HepG2 (cell line): ENCODE data around the gene TCF3. TPM values are rescaled to one million over a fixed set of nuclear protein-coding genes. Genes with fewer than 3 reads are reported as not detected.

Source experiments
- ATAC-seq: fragments of 200-7000 bp; cut with Tn5 transposase; 3 replicates; pipeline ENCODE4 v1.9.1; 2020; ENCODE audit warnings: mild to moderate bottlenecking, moderate library complexity
- BruUV-seq: library from RNA; stranded (reverse); fragments of 400-500 nt; replicated peaks from 2 replicates; lab custom pipeline; 2021; lab: Mats Ljungman, UMichigan
- CTCF ChIA-PET: fragments of 300-600 bp; formaldehyde crosslinking; extraction: SDS; loops from one replicate; lab custom pipeline; 2021; ENCODE audit warnings: low total read pairs, inconsistent platforms, low intra/inter-chr PET ratio; lab: Yijun Ruan, JAX
- POLR2A ChIA-PET: fragments of 350-600 bp; sonication (Branson Sonifier 250); formaldehyde crosslinking; loops from one replicate; lab custom pipeline; 2020; ENCODE audit warnings: antibody characterized with exemption, inconsistent platforms; lab: Yijun Ruan, JAX
- DNase-seq: peaks from one replicate; pipeline ENCODE4 v3.0.0-alpha.2; 2015; ENCODE audit warnings: low spot score
- FAIRE-seq: peaks from 3 replicates; lab custom pipeline; 2011; peaks lifted over from hg19 to GRCh38; lab: Jason Lieb, UNC
- H2AFZ ChIP-seq: one replicate; pipeline ENCODE4 v1.6.1; 2011; ENCODE audit warnings: low read length, inconsistent platforms
- H3K27ac ChIP-seq: fragments of 300-600 bp; 3 replicates; pipeline ENCODE4 v1.8.0; 2011; ENCODE audit warnings: mixed run types, mild to moderate bottlenecking, mixed read lengths, low read length, inconsistent platforms; ENCODE audit not compliant: insufficient read depth; ENCODE audit errors: extremely low read length
- H3K27me3 ChIP-seq, 2 experiments: fragments of 200-600 bp in 1 of 2; 2 replicates in 1 of 2; 3 replicates in 1 of 2; pipeline versions ENCODE4 v1.6.0 to v1.8.0; 2011; ENCODE audit warnings: low read length in 2 of 2, mild to moderate bottlenecking in 2 of 2, moderate library complexity in 2 of 2, inconsistent platforms in 1 of 2; ENCODE audit not compliant: insufficient read depth in 2 of 2, control insufficient read depth in 1 of 2
- H3K36me3 ChIP-seq, 2 experiments: fragments of 200-600 bp in 1 of 2; replicated peaks in 1 of 2; 2 replicates in 1 of 2; 3 replicates in 1 of 2; pipeline versions ENCODE4 v1.5.1 to v1.8.0; 2011; ENCODE audit warnings: low read length in 2 of 2, inconsistent platforms in 1 of 2; ENCODE audit not compliant: insufficient read depth in 2 of 2, control insufficient read depth in 1 of 2
- H3K4me1 ChIP-seq: 2 replicates; pipeline ENCODE4 v1.5.1; 2012; ENCODE audit warnings: low read length, inconsistent platforms; ENCODE audit not compliant: insufficient read depth
- H3K4me2 ChIP-seq: 2 replicates; pipeline ENCODE4 v1.6.0; 2011; ENCODE audit warnings: low read depth, low read length, inconsistent platforms
- H3K4me3 ChIP-seq, 3 experiments: fragments of 200-600 bp in 1 of 3; sonication (generic), shearing (Covaris generic) in 1 of 3; replicated peaks in 1 of 3; 2 replicates each; pipeline ENCODE4 v1.5.1; 2011 to 2016; ENCODE audit warnings: low read length in 3 of 3, inconsistent platforms in 2 of 3, low read depth in 2 of 3, mild to moderate bottlenecking in 2 of 3, control low read depth in 1 of 3, mixed read lengths in 1 of 3; ENCODE audit not compliant: insufficient read depth in 1 of 3
- H3K79me2 ChIP-seq: one replicate; pipeline ENCODE4 v1.6.1; 2011; ENCODE audit warnings: low read length, inconsistent platforms; ENCODE audit not compliant: insufficient read depth
- H3K9ac ChIP-seq: 2 replicates; pipeline ENCODE4 v1.6.0; 2011; ENCODE audit warnings: mild to moderate bottlenecking, low read depth, low read length, inconsistent platforms; ENCODE audit not compliant: insufficient read depth
- H3K9me3 ChIP-seq: 2 replicates; pipeline ENCODE4 v1.5.1; 2012; ENCODE audit warnings: mild to moderate bottlenecking, low read length
- H4K20me1 ChIP-seq: 2 replicates; pipeline ENCODE4 v1.6.0; 2011; ENCODE audit warnings: inconsistent platforms, mild to moderate bottlenecking, low read length, moderate library complexity; ENCODE audit not compliant: insufficient read depth
- AGO1 ChIP-seq: fragments of 200-400 bp; formaldehyde crosslinking; IDR thresholded peaks from 2 replicates; pipeline ENCODE4 v1.6.1; 2017; ENCODE audit warnings: mild to moderate bottlenecking, low read depth, low read length, moderate library complexity; ENCODE audit not compliant: poor library complexity, severe bottlenecking
- AGO2 ChIP-seq: fragments of 200-400 bp; formaldehyde crosslinking; optimal IDR thresholded peaks from 2 replicates; pipeline ENCODE3; 2017; ENCODE audit warnings: mild to moderate bottlenecking, low read depth, low read length, moderate library complexity
- CBX1 ChIP-seq: IDR thresholded peaks from one replicate; pipeline ENCODE4 v1.6.1; 2016; ENCODE audit warnings: antibody characterized with exemption, low read depth
- POLR2G ChIP-seq: fragments of 200-400 bp; formaldehyde crosslinking; IDR thresholded peaks from 2 replicates; pipeline ENCODE4 v1.6.1; 2018; ENCODE audit warnings: mild to moderate bottlenecking, low read depth, low read length, moderate library complexity
- SAFB2 ChIP-seq: sonication (generic); formaldehyde crosslinking; IDR thresholded peaks from 2 replicates; pipeline ENCODE4 v1.5.1; 2020; ENCODE audit warnings: missing genetic modification reagents, low read depth, mild to moderate bottlenecking, borderline replicate concordance
- ZNF770 ChIP-seq: sonication (generic); formaldehyde crosslinking; IDR thresholded peaks from 2 replicates; pipeline ENCODE4 v1.5.0; 2020; ENCODE audit warnings: mild to moderate bottlenecking, missing genetic modification reagents
- WGBS: methylation state at CpG from one replicate; pipeline ENCODE4 v1.1.6; 2017; ENCODE audit warnings: low lambda C conversion rate; 5-methylcytosine and 5-hydroxymethylcytosine counted together
- in situ Hi-C: cut with HindIII; loops from 2 replicates; pipeline ENCODE4 v1.10.0; 2017; ENCODE audit warnings: low pct_unique_long_range_greater_than_20kb; ENCODE audit not compliant: extremely low pct_ligation_motif_present
- intact Hi-C: fragments of 100-400 bp; cut with micrococcal nuclease; formaldehyde crosslinking; loops from one replicate; pipeline ENCODE4 v1.10.0; 2022; ENCODE audit not compliant: unreplicated experiment
- polyA plus RNA-seq, 8 experiments: library from polyadenylated mRNA; depleted of rRNA in 3 of 8; stranded (reverse) in 7 of 8; unstranded in 1 of 8; fragments of >200 nt; fragmentation: Illumina TruSeq in 4 of 8; extraction: Trizol in 4 of 8; gene quantifications; 2 replicates each; pipeline versions ENCODE4 v1.2.1 to v1.2.3, GENCODE V29; 2011 to 2016; ENCODE audit warnings: low read depth in 4 of 8, missing spikeins in 1 of 8, mixed read lengths in 1 of 8; ENCODE audit not compliant: insufficient read depth in 1 of 8
- total RNA-seq, 5 experiments: library from RNA; depleted of rRNA; stranded (reverse); fragments of >200 nt; fragmentation: Illumina TruSeq; extraction: Trizol; gene quantifications; 2 replicates each; pipeline ENCODE4 v1.2.3, GENCODE V29; 2016; ENCODE audit warnings: low read depth in 1 of 5

Gene TCF3
- total and polyA plus RNA-seq, 2 of the 13 experiments (the other 11 are each of a cell fraction or from before 2014, with no cell fraction given), result 51.4 to 53.2 TPM

DNA sequence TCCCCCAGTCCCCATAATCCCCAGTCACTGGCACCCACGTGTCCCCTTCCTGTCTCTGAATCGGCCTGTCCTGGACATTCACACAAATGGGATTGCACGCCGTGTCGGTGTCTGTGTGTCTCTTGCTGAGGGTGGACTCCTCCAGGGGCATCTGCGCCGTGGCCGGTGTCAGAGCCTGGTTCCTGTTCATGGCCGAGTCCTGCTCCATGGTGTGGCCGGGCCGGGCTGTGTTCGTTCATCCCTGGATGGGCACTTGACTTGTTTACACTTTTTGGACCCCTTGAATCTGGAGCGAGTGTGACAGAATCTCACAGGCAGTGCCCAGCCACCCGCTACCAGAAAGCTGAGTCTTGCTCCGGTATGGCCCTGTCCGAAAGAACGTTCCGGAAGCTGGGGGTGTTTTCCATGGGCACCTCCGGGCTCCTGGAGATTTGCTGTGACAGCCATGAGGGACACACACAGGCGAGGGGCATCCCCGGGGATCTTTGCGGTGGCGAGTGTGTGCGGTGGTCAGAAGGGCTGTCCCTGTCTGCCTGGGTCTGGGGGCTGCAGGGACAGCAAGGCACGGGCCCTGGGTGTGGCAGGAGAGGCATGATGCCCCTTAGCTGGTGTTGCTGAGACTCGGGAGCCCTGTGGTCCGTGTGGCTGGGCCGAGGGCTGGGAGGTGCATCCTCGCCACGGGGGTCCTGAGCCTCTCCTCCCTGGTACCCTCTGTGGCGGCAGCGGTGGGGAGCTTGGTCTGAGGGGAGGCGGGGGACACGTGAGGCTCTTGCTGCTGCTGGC lies 77.9 kb downstream of the TCF3 start:
- no peak for FAIRE-seq
- TF ChIP-seq POLR2G (peak; percentile 15; the same call in 1 of the 2 replicates), AGO2 (peak; percentile 75), AGO1 (peak; percentile 63), CBX1 (no peak)
- POLR2A ChIA-PET, result interaction anchor here (0.6 to 0.8 kb wide), 2 partner anchors 11 to 16 kb away, joined by 3 read pairs; no protein-coding TSS in a partner anchor

GRCh38 chr19:1572795-1573194 lies 79.6 kb downstream of the TCF3 start:
- Histone ChIP-seq H3K4me2 (no peak overlapping the region), H3K27me3 (peaks cover 0 to 8% of the 10 kb centered on the region in 2 experiments; a peak in 2 of 5 replicates), H3K79me2 (no peaks in the 10 kb centered on the region), H2AFZ (no peak overlapping the region), H3K27ac (no peak overlapping the region), H4K20me1 (0 out of 2 replicates have a peak, but pooled peaks cover 2% of the 10 kb centered on the region), H3K4me1 (peaks cover 22% of the 10 kb centered on the region), H3K4me3 (no peak overlapping the region), H3K9ac (no peak overlapping the region), H3K36me3 (0 out of 5 replicates have a peak, but pooled peaks cover 0 to 8% of the 10 kb centered on the region in 2 experiments), H3K9me3 (no peaks in the 10 kb centered on the region)
- ChIA-PET CTCF (no interaction called here), POLR2A (interaction anchor here (0.6 to 1.2 kb wide), 3 partner anchors 14 to 239 kb away, joined by 3 to 6 read pairs (median 3); no protein-coding TSS in a partner anchor)
- in situ Hi-C loops (no loop called here), intact Hi-C loops (no loop called here)
- ATAC-seq (no peak), DNase-seq (no peak), FAIRE-seq (no peak)
- BruUV-seq, result no TSS peak
- TF ChIP-seq SAFB2 (CRISPR knock-in tag), result no peak
- peak; percentile 37; the same call in 1 of the 2 replicates for TF ChIP-seq ZNF770 (CRISPR knock-in tag)
- WGBS, result 43% methylated on average over 9 of the region's 9 CpGs

More for the DNA sequence above, 77.9 kb downstream of the TCF3 start:
- H2AFZ ChIP-seq, result no peak overlapping the region
- CTCF ChIA-PET, result no interaction called here
- 0 out of 2 replicates have a peak, but pooled peaks cover 2% of the 10 kb centered on the region for H4K20me1 ChIP-seq
- no peak overlapping the region for H3K27ac ChIP-seq
- H3K9me3 ChIP-seq, result no peaks in the 10 kb centered on the region
- H3K9ac ChIP-seq, result no peak overlapping the region
- intact Hi-C loops, result no loop called here
- ATAC-seq, result no peak
- in situ Hi-C loops, result no loop called here
- peaks cover 17% of the 10 kb centered on the region for H3K4me1 ChIP-seq
- no peak overlapping the region for H3K4me2 ChIP-seq
- H3K27me3 ChIP-seq, result 0 out of 5 replicates have a peak, but pooled peaks cover 0 to under 1% of the 10 kb centered on the region in 2 experiments
- no peak for DNase-seq
- no peaks in the 10 kb centered on the region for H3K79me2 ChIP-seq
- no peak overlapping the region for H3K4me3 ChIP-seq
- 95% methylated on average over 28 of the region's 34 CpGs for WGBS
- H3K36me3 ChIP-seq, result peaks cover 0 to 9% of the 10 kb centered on the region in 2 experiments; a peak in 1 of 5 replicates
- no TSS peak for BruUV-seq
